WTC11 (cell line): ENCODE measurements around the gene HDAC1. TPM values are rescaled to one million over a fixed set of nuclear protein-coding genes. Genes with fewer than 3 reads are reported as not detected.

ENCODE experiments used
- ATAC-seq: fragments of 200-7000 bp; cut with Tn5 transposase; 2 replicates; pipeline ENCODE4 v1.10.0; 2021; ENCODE audit warnings: mild to moderate bottlenecking, moderate library complexity
- CTCF ChIA-PET: fragments of 300-600 bp; sonication (Branson Sonifier 250); formaldehyde crosslinking; loops from one replicate; lab custom pipeline; 2021; ENCODE audit warnings: antibody characterized with exemption; lab: Charles Lee
- POLR2A ChIA-PET: fragments of 350-600 bp; sonication (Branson Sonifier 250); formaldehyde crosslinking; loops from one replicate; lab custom pipeline; 2021; ENCODE audit warnings: antibody characterized with exemption; lab: Charles Lee
- DNase-seq: peaks from one replicate; pipeline ENCODE4 v3.0.0; 2021; ENCODE audit warnings: low spot score
- H3K27ac Mint-ChIP-seq: 2 replicates; pipeline ENCODE4 v1.8.0; 2021; ENCODE audit warnings: mixed read lengths
- H3K27me3 Mint-ChIP-seq: 2 replicates; pipeline ENCODE4 v1.8.0; 2021; ENCODE audit warnings: low read depth, mild to moderate bottlenecking, moderate library complexity, mixed read lengths
- H3K36me3 Mint-ChIP-seq: 2 replicates; pipeline ENCODE4 v1.8.0; 2021; ENCODE audit warnings: mixed read lengths
- H3K4me1 Mint-ChIP-seq: 2 replicates; pipeline ENCODE4 v1.8.0; 2022; ENCODE audit warnings: mixed read lengths
- H3K4me3 Mint-ChIP-seq: 2 replicates; pipeline ENCODE4 v1.8.0; 2021; ENCODE audit warnings: mild to moderate bottlenecking, moderate library complexity, mixed read lengths
- H3K9me3 Mint-ChIP-seq: 2 replicates; pipeline ENCODE4 v1.8.0; 2021; ENCODE audit warnings: mixed read lengths
- ATF1 ChIP-seq: sonication (generic); formaldehyde crosslinking; IDR thresholded peaks from 2 replicates; pipeline ENCODE4 v1.8.1; 2023; ENCODE audit warnings: mild to moderate bottlenecking, moderate library complexity, missing genetic modification reagents
- CTCF ChIP-seq: fragments of 200-600 bp; IDR thresholded peaks from 2 replicates; pipeline ENCODE4 v1.8.0; 2022; ENCODE audit warnings: antibody characterized with exemption
- JAZF1 ChIP-seq: fragments of 250-450 bp; sonication (Bioruptor Pico); IDR thresholded peaks from 2 replicates; pipeline ENCODE4 v1.9.0; 2021; ENCODE audit warnings: moderate library complexity, mild to moderate bottlenecking, inconsistent platforms
- JUN ChIP-seq: sonication (generic); formaldehyde crosslinking; IDR thresholded peaks from 2 replicates; pipeline ENCODE4 v1.8.0; 2023; ENCODE audit warnings: mild to moderate bottlenecking, missing genetic modification reagents
- KAT7 ChIP-seq: sonication (generic); formaldehyde crosslinking; IDR thresholded peaks from 2 replicates; pipeline ENCODE4 v1.8.1; 2023; ENCODE audit warnings: missing genetic modification reagents, mild to moderate bottlenecking, borderline replicate concordance
- MXD4 ChIP-seq: fragments of 250-450 bp; sonication (Bioruptor Pico); IDR thresholded peaks from 2 replicates; pipeline ENCODE4 v1.8.0; 2021; ENCODE audit warnings: mild to moderate bottlenecking, moderate library complexity, borderline replicate concordance
- NFYB ChIP-seq: sonication (generic); formaldehyde crosslinking; conservative IDR thresholded peaks from 2 replicates; pipeline ENCODE4 v1.8.0; 2022; ENCODE audit warnings: low read depth, missing genetic modification reagents
- SMAD3 ChIP-seq: sonication (generic); formaldehyde crosslinking; IDR thresholded peaks from 2 replicates; pipeline ENCODE4 v1.8.0; 2022; ENCODE audit warnings: missing genetic modification reagents, mild to moderate bottlenecking, borderline replicate concordance
- SMAD4 ChIP-seq: sonication (generic); formaldehyde crosslinking; IDR thresholded peaks from 2 replicates; pipeline ENCODE4 v1.8.0; 2022; ENCODE audit warnings: mild to moderate bottlenecking, missing genetic modification reagents
- TP53 ChIP-seq: sonication (generic); formaldehyde crosslinking; IDR thresholded peaks from 2 replicates; pipeline ENCODE4 v1.8.1; 2023; ENCODE audit warnings: mild to moderate bottlenecking, missing genetic modification reagents
- ZNF423 ChIP-seq: fragments of 250-450 bp; sonication (Bioruptor Pico); IDR thresholded peaks from 2 replicates; pipeline ENCODE4 v2.1.2; 2022; ENCODE audit warnings: mild to moderate bottlenecking, moderate library complexity
- ZSCAN18 ChIP-seq: fragments of 250-450 bp; sonication (Bioruptor Pico); IDR thresholded peaks from 2 replicates; pipeline ENCODE4 v2.1.2; 2022; ENCODE audit warnings: mild to moderate bottlenecking, moderate library complexity
- total RNA-seq: library from RNA; stranded (reverse); gene quantifications from 3 replicates; pipeline ENCODE4 v1.2.3, GENCODE V29; 2021
- TF ChIP-seq, protein P1 (sequence below): fragments of 250-450 bp; sonication (Bioruptor Pico); IDR thresholded peaks from 2 replicates; pipeline ENCODE4 v1.9.0; 2021; ENCODE audit warnings: moderate library complexity, mild to moderate bottlenecking, inconsistent platforms, borderline replicate concordance
- TF ChIP-seq, protein P2 (sequence below): sonication (generic); formaldehyde crosslinking; IDR thresholded peaks from 2 replicates; pipeline ENCODE4 v1.8.0; 2023; ENCODE audit warnings: missing genetic modification reagents
- TF ChIP-seq, protein P3 (sequence below): sonication (generic); formaldehyde crosslinking; IDR thresholded peaks from 2 replicates; pipeline ENCODE4 v1.8.0; 2022; ENCODE audit warnings: mild to moderate bottlenecking, missing genetic modification reagents
- TF ChIP-seq, protein P4 (sequence below): sonication (generic); formaldehyde crosslinking; IDR thresholded peaks from 2 replicates; pipeline ENCODE4 v1.8.1; 2022; ENCODE audit warnings: low read depth, missing genetic modification reagents, borderline replicate concordance

HDAC1 gene
- total RNA-seq, 1 experiment from 2014 or later, result 108 TPM

DNA sequence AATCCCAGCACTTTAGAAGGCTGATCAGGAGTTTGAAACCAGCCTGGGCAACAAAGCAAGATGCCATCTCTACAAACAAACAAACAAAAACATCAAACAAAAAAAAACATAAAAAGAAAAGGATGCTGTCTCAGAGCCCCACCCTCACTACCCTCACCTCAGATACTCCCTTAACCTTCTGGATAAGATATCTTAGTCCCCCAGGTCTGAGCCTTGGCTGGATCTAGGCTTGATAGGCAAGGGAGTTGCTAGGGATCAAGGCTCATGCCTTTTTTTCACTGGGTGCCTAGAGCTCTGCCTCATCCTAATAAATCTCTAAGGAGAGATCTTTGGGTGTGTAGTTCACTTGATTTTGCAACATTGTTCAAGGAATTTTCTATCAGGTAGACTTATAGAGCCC, 7.4 kb downstream of the HDAC1 start:
- CTCF ChIA-PET, result interaction anchor here (3.2 kb wide), 1 partner anchor 84 kb away, joined by 10 read pairs; no protein-coding TSS in a partner anchor
- H3K36me3 Mint-ChIP-seq, result peaks cover 34% of the 10 kb centered on the region
- H3K9me3 Mint-ChIP-seq, result peaks cover 6% of the 10 kb centered on the region; the same call in 1 of the 2 replicates
- no peak overlapping the region for H3K27ac Mint-ChIP-seq
- ATAC-seq (no peak), DNase-seq (no peak)
- TF ChIP-seq SMAD4 (CRISPR knock-in tag) (no peak), JUN (CRISPR knock-in tag) (no peak), KAT7 (no peak), TP53 (CRISPR knock-in tag) (no peak), JAZF1 (CRISPR knock-in tag) (no peak), SMAD3 (no peak), CTCF (no peak)
- TF ChIP-seq, protein P1, sequence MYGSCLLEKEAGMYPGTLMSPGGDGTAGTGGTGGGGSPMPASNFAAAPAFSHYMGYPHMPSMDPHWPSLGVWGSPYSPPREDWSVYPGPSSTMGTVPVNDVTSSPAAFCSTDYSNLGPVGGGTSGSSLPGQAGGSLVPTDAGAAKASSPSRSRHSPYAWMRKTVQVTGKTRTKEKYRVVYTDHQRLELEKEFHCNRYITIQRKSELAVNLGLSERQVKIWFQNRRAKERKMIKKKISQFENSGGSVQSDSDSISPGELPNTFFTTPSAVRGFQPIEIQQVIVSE (CRISPR knock-in tag), result no peak
- TF ChIP-seq, protein P2, sequence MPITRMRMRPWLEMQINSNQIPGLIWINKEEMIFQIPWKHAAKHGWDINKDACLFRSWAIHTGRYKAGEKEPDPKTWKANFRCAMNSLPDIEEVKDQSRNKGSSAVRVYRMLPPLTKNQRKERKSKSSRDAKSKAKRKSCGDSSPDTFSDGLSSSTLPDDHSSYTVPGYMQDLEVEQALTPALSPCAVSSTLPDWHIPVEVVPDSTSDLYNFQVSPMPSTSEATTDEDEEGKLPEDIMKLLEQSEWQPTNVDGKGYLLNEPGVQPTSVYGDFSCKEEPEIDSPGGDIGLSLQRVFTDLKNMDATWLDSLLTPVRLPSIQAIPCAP, result no peak
- H3K27me3 Mint-ChIP-seq, result no peaks in the 10 kb centered on the region
- POLR2A ChIA-PET, result no interaction called here
- H3K4me1 Mint-ChIP-seq, result peaks cover 11% of the 10 kb centered on the region
- H3K4me3 Mint-ChIP-seq, result no peak overlapping the region

DNA sequence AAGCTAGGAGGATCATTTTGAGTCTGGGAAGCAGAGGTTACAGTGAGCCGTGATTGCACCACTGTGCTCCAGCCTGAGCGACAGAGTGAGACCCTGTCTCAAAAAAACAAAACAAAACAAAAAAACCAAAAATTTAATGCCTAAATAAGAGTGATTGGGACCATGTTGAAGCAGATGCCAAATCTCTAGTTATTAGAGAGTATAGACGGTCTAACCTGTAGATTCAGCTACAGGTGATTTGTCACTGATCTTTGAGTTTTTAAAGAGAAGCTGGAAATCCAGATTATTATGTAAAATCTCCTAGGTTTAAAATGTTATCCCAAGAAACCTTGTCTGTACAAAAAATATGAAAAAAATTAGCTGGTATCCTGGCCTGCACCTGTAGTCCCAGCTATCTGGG, 11.5 kb downstream of the HDAC1 start:
- DNase-seq, result no peak
- POLR2A ChIA-PET, result interaction anchor here (0.6 kb wide), 2 partner anchors 32 to 298 kb away, joined by 3 to 6 read pairs; no protein-coding TSS in a partner anchor
- H3K4me3 Mint-ChIP-seq, result no peak overlapping the region
- no peaks in the 10 kb centered on the region for H3K4me1 Mint-ChIP-seq
- H3K36me3 Mint-ChIP-seq, result peaks cover 47% of the 10 kb centered on the region
- H3K27ac Mint-ChIP-seq, result no peak overlapping the region; the same call in 1 of the 2 replicates
- no peak for TF ChIP-seq TP53 (CRISPR knock-in tag)
- no peak for TF ChIP-seq ZNF423 (CRISPR knock-in tag)
- no peak for TF ChIP-seq ATF1 (CRISPR knock-in tag)
- TF ChIP-seq NFYB (CRISPR knock-in tag), result no peak
- TF ChIP-seq, protein P3, sequence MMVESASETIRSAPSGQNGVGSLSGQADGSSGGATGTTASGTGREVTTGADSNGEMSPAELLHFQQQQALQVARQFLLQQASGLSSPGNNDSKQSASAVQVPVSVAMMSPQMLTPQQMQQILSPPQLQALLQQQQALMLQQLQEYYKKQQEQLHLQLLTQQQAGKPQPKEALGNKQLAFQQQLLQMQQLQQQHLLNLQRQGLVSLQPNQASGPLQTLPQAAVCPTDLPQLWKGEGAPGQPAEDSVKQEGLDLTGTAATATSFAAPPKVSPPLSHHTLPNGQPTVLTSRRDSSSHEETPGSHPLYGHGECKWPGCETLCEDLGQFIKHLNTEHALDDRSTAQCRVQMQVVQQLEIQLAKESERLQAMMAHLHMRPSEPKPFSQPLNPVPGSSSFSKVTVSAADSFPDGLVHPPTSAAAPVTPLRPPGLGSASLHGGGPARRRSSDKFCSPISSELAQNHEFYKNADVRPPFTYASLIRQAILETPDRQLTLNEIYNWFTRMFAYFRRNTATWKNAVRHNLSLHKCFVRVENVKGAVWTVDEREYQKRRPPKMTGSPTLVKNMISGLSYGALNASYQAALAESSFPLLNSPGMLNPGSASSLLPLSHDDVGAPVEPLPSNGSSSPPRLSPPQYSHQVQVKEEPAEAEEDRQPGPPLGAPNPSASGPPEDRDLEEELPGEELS (CRISPR knock-in tag), result no peak
- TF ChIP-seq, protein P4, sequence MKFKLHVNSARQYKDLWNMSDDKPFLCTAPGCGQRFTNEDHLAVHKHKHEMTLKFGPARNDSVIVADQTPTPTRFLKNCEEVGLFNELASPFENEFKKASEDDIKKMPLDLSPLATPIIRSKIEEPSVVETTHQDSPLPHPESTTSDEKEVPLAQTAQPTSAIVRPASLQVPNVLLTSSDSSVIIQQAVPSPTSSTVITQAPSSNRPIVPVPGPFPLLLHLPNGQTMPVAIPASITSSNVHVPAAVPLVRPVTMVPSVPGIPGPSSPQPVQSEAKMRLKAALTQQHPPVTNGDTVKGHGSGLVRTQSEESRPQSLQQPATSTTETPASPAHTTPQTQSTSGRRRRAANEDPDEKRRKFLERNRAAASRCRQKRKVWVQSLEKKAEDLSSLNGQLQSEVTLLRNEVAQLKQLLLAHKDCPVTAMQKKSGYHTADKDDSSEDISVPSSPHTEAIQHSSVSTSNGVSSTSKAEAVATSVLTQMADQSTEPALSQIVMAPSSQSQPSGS (CRISPR knock-in tag), result no peak
- no peak for TF ChIP-seq ZSCAN18
- TF ChIP-seq, protein P1 (CRISPR knock-in tag), result no peak
- no peak for TF ChIP-seq MXD4 (CRISPR knock-in tag)
- no peaks in the 10 kb centered on the region for H3K27me3 Mint-ChIP-seq
- peaks cover 10% of the 10 kb centered on the region; the same call in 1 of the 2 replicates for H3K9me3 Mint-ChIP-seq
- ATAC-seq, result no peak
- CTCF ChIA-PET, result interaction anchor here (1.0 to 1.6 kb wide), 2 partner anchors 13 to 55 kb away, joined by 4 to 5 read pairs; no protein-coding TSS in a partner anchor
